Endothelial cell of umbilical vein (primary cell): Measurements from ENCODE around the gene OR56A1. TPM values are rescaled to one million over a fixed set of nuclear protein-coding genes. Genes with fewer than 3 reads are reported as not detected.

ENCODE experiments used
- BruUV-seq: library from RNA; stranded (reverse); fragments of 400-500 nt; replicated peaks from 2 replicates; lab custom pipeline; 2021; lab: Mats Ljungman, UMichigan
- CTCF ChIA-PET: fragments of 300-600, 350-600 bp; sonication (Branson Sonifier 250); formaldehyde crosslinking; loops from one replicate; lab custom pipeline; 2021; ENCODE audit warnings: antibody characterized with exemption, inconsistent platforms; lab: Charles Lee
- POLR2A ChIA-PET: fragments of 300-600, 350-600 bp; sonication (Branson Sonifier 250); formaldehyde crosslinking; loops from one replicate; lab custom pipeline; 2021; ENCODE audit warnings: antibody characterized with exemption, inconsistent platforms; lab: Charles Lee
- DNase-seq: peaks from one replicate; pipeline ENCODE4 v3.0.0-alpha.2; 2011; ENCODE audit warnings: low read depth, low spot score
- FAIRE-seq: peaks from 2 replicates; lab custom pipeline; 2011; peaks lifted over from hg19 to GRCh38; lab: Jason Lieb, UNC
- H2AFZ ChIP-seq: 2 replicates; pipeline ENCODE4 v1.6.0; 2012; ENCODE audit warnings: low read depth, low read length, control low read depth, inconsistent platforms
- H3K27ac ChIP-seq: 2 replicates; pipeline ENCODE4 v1.5.1; 2011; ENCODE audit warnings: low read depth, mild to moderate bottlenecking, control low read depth, low read length, moderate library complexity; ENCODE audit not compliant: insufficient read depth
- H3K27me3 ChIP-seq, 2 experiments: 2 replicates each; pipeline versions ENCODE4 v1.6.0 to v1.6.1; 2011; ENCODE audit warnings: low read length in 2 of 2, mixed read lengths in 1 of 2; ENCODE audit not compliant: control insufficient read depth in 2 of 2, insufficient read depth in 2 of 2
- H3K36me3 ChIP-seq, 2 experiments: 2 replicates in 1 of 2; 3 replicates in 1 of 2; pipeline ENCODE4 v1.5.1; 2011; ENCODE audit warnings: low read length in 2 of 2, mild to moderate bottlenecking in 1 of 2, moderate library complexity in 1 of 2; ENCODE audit not compliant: control insufficient read depth in 2 of 2, insufficient read depth in 2 of 2; ENCODE audit errors: extremely low read depth in 1 of 2
- H3K4me1 ChIP-seq: 3 replicates; pipeline ENCODE4 v1.5.1; 2011; ENCODE audit warnings: mild to moderate bottlenecking, low read length; ENCODE audit not compliant: control insufficient read depth, insufficient read depth; ENCODE audit errors: extremely low read depth
- H3K4me2 ChIP-seq: 2 replicates; pipeline ENCODE4 v1.6.1; 2011; ENCODE audit warnings: low read length, control low read depth, mixed read lengths; ENCODE audit not compliant: insufficient read depth
- H3K4me3 ChIP-seq, 3 experiments: fragments of 200-600 bp in 1 of 3; sonication (generic), shearing (Covaris generic) in 1 of 3; replicated peaks in 1 of 3; 2 replicates each; pipeline ENCODE4 v1.5.1; 2011 to 2016; ENCODE audit warnings: control low read depth in 3 of 3, low read length in 3 of 3, mild to moderate bottlenecking in 2 of 3, inconsistent platforms in 1 of 3, low read depth in 1 of 3, moderate library complexity in 1 of 3; ENCODE audit not compliant: insufficient read depth in 1 of 3
- H3K79me2 ChIP-seq: 2 replicates; pipeline ENCODE4 v1.6.0; 2012; ENCODE audit warnings: low read length, inconsistent platforms; ENCODE audit not compliant: control insufficient read depth, insufficient read depth
- H3K9ac ChIP-seq: replicated peaks from 2 replicates; pipeline ENCODE3; 2011; ENCODE audit warnings: low read length, control low read depth; ENCODE audit not compliant: insufficient read depth; ENCODE audit errors: extremely low read depth
- H3K9me1 ChIP-seq: replicated peaks from 3 replicates; pipeline ENCODE4 v1.6.0; 2011; ENCODE audit warnings: mild to moderate bottlenecking, low read length; ENCODE audit not compliant: control insufficient read depth, insufficient read depth; ENCODE audit errors: extremely low read depth
- H3K9me3 ChIP-seq: replicated peaks from 2 replicates; pipeline ENCODE4 v1.5.1; 2012; ENCODE audit warnings: low read length, inconsistent platforms; ENCODE audit not compliant: control insufficient read depth, insufficient read depth
- H4K20me1 ChIP-seq: replicated peaks from 2 replicates; pipeline ENCODE3; 2011; ENCODE audit warnings: mild to moderate bottlenecking, low read length; ENCODE audit not compliant: control insufficient read depth, insufficient read depth; ENCODE audit errors: extremely low read depth
- CTCF ChIP-seq, 2 donors: IDR thresholded peaks; 1 replicate in 1 of 2; 2 replicates in 1 of 2; pipeline ENCODE4 v1.5.1; 2011; ENCODE audit warnings: low read length in 2 of 2, mild to moderate bottlenecking in 2 of 2, moderate library complexity in 2 of 2, control low read depth in 1 of 2, inconsistent platforms in 1 of 2, low read depth in 1 of 2; ENCODE audit not compliant: insufficient read depth in 1 of 2; ENCODE audit errors: extremely low read depth in 1 of 2
- EZH2 ChIP-seq: IDR thresholded peaks from 2 replicates; pipeline ENCODE4 v1.6.1; 2012; ENCODE audit warnings: borderline replicate concordance, low read depth, mild to moderate bottlenecking, moderate library complexity, low read length, inconsistent platforms; ENCODE audit not compliant: severe bottlenecking
- FOS ChIP-seq: IDR thresholded peaks from 2 replicates; pipeline ENCODE4 v1.6.1; 2011; ENCODE audit warnings: mild to moderate bottlenecking, low read length, moderate library complexity, borderline replicate concordance; ENCODE audit not compliant: insufficient read depth
- GATA2 ChIP-seq: IDR thresholded peaks from 2 replicates; pipeline ENCODE4 v1.7.0; 2011; ENCODE audit warnings: low read depth, mild to moderate bottlenecking, moderate library complexity, mixed read lengths, low read length; ENCODE audit not compliant: insufficient read length, insufficient read depth
- MAX ChIP-seq: IDR thresholded peaks from 2 replicates; pipeline ENCODE4 v1.6.1; 2011; ENCODE audit not compliant: insufficient read depth, insufficient read length
- MYC ChIP-seq: IDR thresholded peaks from one replicate; pipeline ENCODE4 v1.6.1; 2011; ENCODE audit warnings: mild to moderate bottlenecking, low read depth, low read length
- POLR2A ChIP-seq: IDR thresholded peaks from 2 replicates; pipeline ENCODE4 v1.6.1; 2012; ENCODE audit warnings: low read depth, mild to moderate bottlenecking, control low read depth, low read length
- POLR2AphosphoS5 ChIP-seq: IDR thresholded peaks from 2 replicates; pipeline ENCODE4 v1.6.1; 2012; ENCODE audit warnings: low read depth, mild to moderate bottlenecking, control low read depth, low read length, moderate library complexity; ENCODE audit not compliant: insufficient read depth
- dilution Hi-C: fragments of 300-500 bp; cut with MboI; formaldehyde crosslinking; loops from one replicate; pipeline ENCODE4 v1.15.0; 2019; ENCODE audit warnings: low sequenced_read_pairs; ENCODE audit not compliant: extremely low pct_ligation_motif_present
- intact Hi-C: fragments of 100-400 bp; cut with micrococcal nuclease; formaldehyde crosslinking; loops from one replicate; pipeline ENCODE4 v1.10.0; 2022
- polyA plus RNA-seq, 4 experiments: library from polyadenylated mRNA; depleted of rRNA in 3 of 4; stranded (reverse) in 3 of 4; unstranded in 1 of 4; fragments of >200 nt; gene quantifications; 2 replicates each; pipeline versions ENCODE4 v1.2.1 to v1.2.3, GENCODE V29; 2011 to 2012; ENCODE audit warnings: missing spikeins in 1 of 4
- total RNA-seq: library from RNA; stranded (reverse); gene quantifications from 2 replicates; pipeline ENCODE4 v1.2.3, GENCODE V29; 2021

Gene OR56A1
- total and polyA plus RNA-seq, 2 donors (not counting 3 experiments of a cell fraction or from before 2014, with no cell fraction given), result not detected

GRCh38 chr11:5989203-5989602 is 41.4 kb downstream of the OR56A1 start:
- Histone ChIP-seq H3K9ac (no peak overlapping the region), H2AFZ (no peak overlapping the region), H3K4me3 (no peak overlapping the region), H3K4me1 (no peaks in the 10 kb centered on the region), H3K4me2 (no peak overlapping the region), H3K9me1 (no peaks in the 10 kb centered on the region), H3K36me3 (no peaks in the 10 kb centered on the region), H4K20me1 (no peaks in the 10 kb centered on the region), H3K27me3 (no peaks in the 10 kb centered on the region), H3K9me3 (no peaks in the 10 kb centered on the region), H3K27ac (no peak overlapping the region), H3K79me2 (no peaks in the 10 kb centered on the region)
- ChIA-PET POLR2A (no interaction called here), CTCF (interaction anchor here (1.4 kb wide), 1 partner anchor 374 kb away, joined by 3 read pairs; no protein-coding TSS in a partner anchor)
- intact Hi-C loops, result no loop called here
- TF ChIP-seq FOS (no peak), MYC (no peak), POLR2A (no peak), GATA2 (no peak), CTCF (IDR thresholded peaks at IDR 0.05; ENCODE audit: extremely low read depth in 1 of 2, insufficient read depth in 1 of 2, low read depth in 1 of 2, low read length in 2 of 2) (no peak), POLR2AphosphoS5 (no peak), EZH2 (no peak), MAX (no peak)
- DNase-seq, result no peak
- BruUV-seq, result no TSS peak
- dilution Hi-C loops, result no loop called here
- no peak for FAIRE-seq
